PC-9 (cell line): ENCODE results near the gene ITGA5. TPM values are rescaled to one million over a fixed set of nuclear protein-coding genes. Genes with fewer than 3 reads are reported as not detected.

ENCODE experiments used
- BruUV-seq: library from RNA; stranded (reverse); fragments of 400-500 nt; replicated peaks from 2 replicates; lab custom pipeline; 2021; lab: Mats Ljungman, UMichigan
- CTCF ChIA-PET: fragments of 300-600 bp; sonication (Branson Sonifier 250); formaldehyde crosslinking; loops from one replicate; lab custom pipeline; 2022; ENCODE audit warnings: antibody characterized with exemption; lab: Charles Lee
- POLR2A ChIA-PET: fragments of 300-600 bp; sonication (Branson Sonifier 250); formaldehyde crosslinking; loops from one replicate; lab custom pipeline; 2022; ENCODE audit warnings: antibody characterized with exemption; ENCODE audit not compliant: unreplicated experiment; lab: Charles Lee
- DNase-seq, 2 experiments: peaks; one replicate each; pipeline versions ENCODE4 v3.0.0 to v3.0.0-alpha.2; 2015 to 2022; ENCODE audit warnings: mixed read lengths in 1 of 2
- H2AFZ ChIP-seq: fragments of 200-600 bp; sonication (generic); 2 replicates; pipeline ENCODE4 v1.8.1; 2017; ENCODE audit warnings: antibody characterized with exemption
- H3F3A ChIP-seq: fragments of 200-600 bp; sonication (generic); 2 replicates; pipeline ENCODE4 v1.8.1; 2017; ENCODE audit warnings: antibody characterized with exemption, mild to moderate bottlenecking, low read depth; ENCODE audit not compliant: insufficient read depth
- H3K27ac ChIP-seq: fragments of 200-600 bp; sonication (generic); 2 replicates; pipeline ENCODE4 v1.6.1; 2016; ENCODE audit warnings: mixed run types
- H3K27me3 ChIP-seq: fragments of 200-600 bp; sonication (generic); 2 replicates; pipeline ENCODE4 v1.6.1; 2016; ENCODE audit warnings: low read depth, mixed run types; ENCODE audit not compliant: insufficient read depth
- H3K36me3 ChIP-seq: fragments of 200-600 bp; sonication (generic); 2 replicates; pipeline ENCODE4 v1.6.1; 2016; ENCODE audit warnings: low read depth, mixed run types
- H3K4me1 ChIP-seq: fragments of 200-600 bp; sonication (generic); replicated peaks from 2 replicates; pipeline ENCODE4 v1.6.1; 2016; ENCODE audit warnings: mixed run types; ENCODE audit not compliant: insufficient read depth
- H3K4me2 ChIP-seq: fragments of 200-600 bp; sonication (generic); 2 replicates; pipeline ENCODE4 v1.6.1; 2017; ENCODE audit warnings: mixed run types
- H3K4me3 ChIP-seq: fragments of 200-600 bp; sonication (generic); 2 replicates; pipeline ENCODE4 v1.6.1; 2016; ENCODE audit warnings: mixed run types
- H3K79me2 ChIP-seq: fragments of 200-600 bp; sonication (generic); 2 replicates; pipeline ENCODE4 v1.6.1; 2017; ENCODE audit warnings: low read depth, mixed run types
- H3K9me2 ChIP-seq: fragments of 200-600 bp; sonication (generic); 2 replicates; pipeline ENCODE4 v1.8.1; 2017; ENCODE audit warnings: mild to moderate bottlenecking; ENCODE audit not compliant: insufficient read depth
- H3K9me3 ChIP-seq: fragments of 200-600 bp; sonication (generic); 2 replicates; pipeline ENCODE4 v1.8.1; 2016; ENCODE audit warnings: low read depth; ENCODE audit not compliant: insufficient read depth
- H4K20me1 ChIP-seq: fragments of 200-600 bp; sonication (generic); 2 replicates; pipeline ENCODE4 v1.8.1; 2017; ENCODE audit not compliant: insufficient read depth
- EZH2 ChIP-seq: fragments of 200-600 bp; sonication (generic); IDR thresholded peaks from 2 replicates; pipeline ENCODE4 v1.8.0; 2017; ENCODE audit warnings: antibody characterized with exemption, low read depth
- intact Hi-C: fragments of 100-400 bp; cut with micrococcal nuclease; formaldehyde crosslinking; loops from one replicate; pipeline ENCODE4 v1.10.0; 2022; ENCODE audit not compliant: unreplicated experiment
- total RNA-seq: library from RNA; stranded (reverse); gene quantifications from 2 replicates; pipeline ENCODE4 v1.2.3, GENCODE V29; 2021
- TF ChIP-seq, protein P1 (sequence below): fragments of 200-600 bp; sonication (generic); conservative IDR thresholded peaks from 2 replicates; pipeline ENCODE4 v1.6.1; 2017; ENCODE audit warnings: mixed run types, antibody characterized with exemption, mild to moderate bottlenecking, moderate library complexity

The ITGA5 gene
- total RNA-seq, 1 experiment from 2014 or later, result 28.4 TPM

DNA sequence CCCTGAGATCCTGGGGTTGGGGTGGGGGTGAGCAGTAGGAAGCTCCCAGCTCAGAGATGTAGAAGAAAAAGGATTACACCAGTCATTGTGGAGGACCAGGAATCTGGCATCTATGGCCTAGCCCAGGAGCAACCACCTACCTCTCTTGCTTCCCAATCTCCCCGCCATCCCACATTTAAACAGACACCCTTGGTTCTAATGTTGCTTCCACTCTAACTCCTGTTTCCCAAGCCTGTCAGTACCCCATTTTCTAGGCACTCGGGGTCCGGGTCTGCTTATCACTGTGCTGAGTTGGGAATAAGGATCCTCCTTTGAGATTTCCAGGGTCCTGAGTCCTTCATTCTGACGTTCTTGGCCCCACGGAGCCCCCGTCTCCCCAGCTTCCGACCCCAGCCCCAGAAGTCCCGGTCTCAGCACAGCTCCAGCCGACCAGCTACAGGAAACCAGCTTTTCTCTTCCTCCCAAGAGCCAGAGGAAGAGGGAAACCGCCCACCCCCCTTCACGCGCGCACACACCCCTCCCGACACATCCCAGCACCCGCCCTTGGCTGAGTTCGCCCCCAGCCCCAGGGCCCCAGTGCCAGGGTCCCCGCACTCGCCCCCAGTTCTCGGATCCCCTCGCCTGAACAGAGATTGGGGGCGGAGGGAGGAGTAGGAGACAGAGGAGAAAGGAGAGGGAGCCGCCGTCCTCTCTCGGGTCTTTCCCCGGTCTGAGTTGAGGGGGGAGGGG is 1.2 kb downstream of the ITGA5 start:
- H3K36me3 ChIP-seq, result no peaks in the 10 kb centered on the region
- peaks cover 43% of the 10 kb centered on the region for H3K4me1 ChIP-seq
- BruUV-seq, result no TSS peak
- H3K9me3 ChIP-seq, result no peaks in the 10 kb centered on the region
- peak overlapping the region; percentile 95 for H3K4me2 ChIP-seq
- no peaks in the 10 kb centered on the region for H3K9me2 ChIP-seq
- peaks cover 45% of the 10 kb centered on the region for H3K79me2 ChIP-seq
- H3K27me3 ChIP-seq, result no peaks in the 10 kb centered on the region
- POLR2A ChIA-PET, result interaction anchor here (0.7 kb wide), 2 partner anchors 188 to 1586 kb away, joined by 3 read pairs; no protein-coding TSS in a partner anchor
- TF ChIP-seq, protein P1, sequence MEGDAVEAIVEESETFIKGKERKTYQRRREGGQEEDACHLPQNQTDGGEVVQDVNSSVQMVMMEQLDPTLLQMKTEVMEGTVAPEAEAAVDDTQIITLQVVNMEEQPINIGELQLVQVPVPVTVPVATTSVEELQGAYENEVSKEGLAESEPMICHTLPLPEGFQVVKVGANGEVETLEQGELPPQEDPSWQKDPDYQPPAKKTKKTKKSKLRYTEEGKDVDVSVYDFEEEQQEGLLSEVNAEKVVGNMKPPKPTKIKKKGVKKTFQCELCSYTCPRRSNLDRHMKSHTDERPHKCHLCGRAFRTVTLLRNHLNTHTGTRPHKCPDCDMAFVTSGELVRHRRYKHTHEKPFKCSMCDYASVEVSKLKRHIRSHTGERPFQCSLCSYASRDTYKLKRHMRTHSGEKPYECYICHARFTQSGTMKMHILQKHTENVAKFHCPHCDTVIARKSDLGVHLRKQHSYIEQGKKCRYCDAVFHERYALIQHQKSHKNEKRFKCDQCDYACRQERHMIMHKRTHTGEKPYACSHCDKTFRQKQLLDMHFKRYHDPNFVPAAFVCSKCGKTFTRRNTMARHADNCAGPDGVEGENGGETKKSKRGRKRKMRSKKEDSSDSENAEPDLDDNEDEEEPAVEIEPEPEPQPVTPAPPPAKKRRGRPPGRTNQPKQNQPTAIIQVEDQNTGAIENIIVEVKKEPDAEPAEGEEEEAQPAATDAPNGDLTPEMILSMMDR, result no peak
- no peak for TF ChIP-seq EZH2
- H3K4me3 ChIP-seq, result peak overlapping the region; percentile 92
- no peak overlapping the region for H3K27ac ChIP-seq
- peaks cover 21% of the 10 kb centered on the region for H3F3A ChIP-seq
- H2AFZ ChIP-seq, result no peak overlapping the region
- no peak for DNase-seq
- no peaks in the 10 kb centered on the region for H4K20me1 ChIP-seq
- intact Hi-C loops, result no loop called here
- CTCF ChIA-PET, result interaction anchor here (2.8 kb wide), 1 partner anchor 18 kb away, joined by 13 read pairs; no protein-coding TSS in a partner anchor

- Histone ChIP-seq H3K4me2 (peak overlapping the region; percentile 95), H4K20me1 (no peaks in the 10 kb centered on the region), H2AFZ (no peak overlapping the region), H3K4me1 (peaks cover 38% of the 10 kb centered on the region), H3K36me3 (no peaks in the 10 kb centered on the region), H3K9me3 (no peaks in the 10 kb centered on the region), H3K27me3 (no peaks in the 10 kb centered on the region), H3K27ac (no peak overlapping the region), H3K9me2 (no peaks in the 10 kb centered on the region), H3F3A (peaks cover 18% of the 10 kb centered on the region), H3K79me2 (peaks cover 45% of the 10 kb centered on the region), H3K4me3 (peak overlapping the region; percentile 92; the same call in 1 of the 2 replicates)
- ChIA-PET POLR2A (interaction anchor here (0.5 to 0.7 kb wide), 2 partner anchors 11 to 1587 kb away, joined by 3 read pairs; no protein-coding TSS in a partner anchor), CTCF (interaction anchor here (2.8 kb wide), 1 partner anchor 17 kb away, joined by 13 read pairs; no protein-coding TSS in a partner anchor)
- TF ChIP-seq, protein P1, result no peak
- intact Hi-C loops, result no loop called here
- no peak for DNase-seq
- TSS peak; percentile 26 for BruUV-seq
Observed at GRCh38 chr12:54416687-54417603, 2.1 kb downstream of the ITGA5 start.

DNA sequence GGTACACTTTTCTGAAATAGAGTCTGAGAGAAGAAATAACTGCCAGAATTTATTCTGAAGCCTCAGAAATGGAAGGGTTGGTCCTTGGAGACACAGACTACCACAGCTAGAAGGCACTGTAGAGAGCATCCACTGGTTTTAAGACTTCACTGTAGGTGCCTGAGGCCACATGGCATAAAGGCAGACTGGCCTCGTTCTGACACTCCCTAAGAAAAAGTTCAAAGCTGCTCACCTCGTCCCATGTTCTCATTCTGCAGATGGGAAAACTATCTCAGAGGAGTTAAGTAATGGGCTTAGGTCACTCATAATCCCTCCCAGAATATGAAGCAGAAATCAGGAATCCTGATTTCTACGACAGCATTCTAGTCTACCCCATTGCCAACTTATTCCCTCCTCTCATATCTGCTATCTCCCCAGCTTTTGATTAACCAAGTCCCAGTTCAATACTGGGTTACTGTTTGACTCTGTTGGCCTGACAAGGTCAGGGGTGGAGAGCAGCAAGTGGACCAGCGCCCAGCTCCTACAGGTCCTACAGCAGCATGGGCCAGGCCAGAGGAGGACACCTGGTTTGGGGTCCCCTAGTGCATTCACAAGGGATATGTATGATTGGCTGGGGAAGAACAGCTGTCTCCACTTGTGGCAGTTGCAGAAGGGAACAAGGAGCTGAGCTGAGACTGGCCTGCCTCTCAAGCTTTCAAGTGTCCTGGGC is 3.7 kb downstream of the ITGA5 start:
- POLR2A ChIA-PET, result no interaction called here

More for the DNA sequence above, 3.7 kb downstream of the ITGA5 start:
- Histone ChIP-seq H3K4me2 (no peak overlapping the region), H3K27me3 (no peaks in the 10 kb centered on the region), H3F3A (peaks cover 24% of the 10 kb centered on the region), H3K36me3 (no peaks in the 10 kb centered on the region), H3K79me2 (peaks cover 45% of the 10 kb centered on the region), H4K20me1 (no peaks in the 10 kb centered on the region), H3K27ac (no peak overlapping the region), H3K9me2 (no peaks in the 10 kb centered on the region), H3K4me1 (peaks cover 30% of the 10 kb centered on the region; the same call in 1 of the 2 replicates), H3K9me3 (no peaks in the 10 kb centered on the region), H3K4me3 (no peak overlapping the region), H2AFZ (no peak overlapping the region)
- no peak for TF ChIP-seq EZH2
- TF ChIP-seq, protein P1, result no peak
- BruUV-seq, result no TSS peak
- CTCF ChIA-PET, result interaction anchor here (0.6 to 1.1 kb wide), 2 partner anchors 27 to 659 kb away, joined by 4 to 8 read pairs; no protein-coding TSS in a partner anchor
- intact Hi-C loops, result no loop called here
- no peak for DNase-seq
